GM21526 (cell line): ENCODE results near the gene H2BK1.
A peak's percentile ranks its signal among the peaks of the same experiment; 100 is the strongest.

ENCODE experiments used
- ATAC-seq: cut with Tn5 transposase; IDR thresholded peaks from one replicate; pipeline ENCODE4 v1.9.1; 2021; ENCODE audit warnings: moderate library complexity; ENCODE audit not compliant: unreplicated experiment, low FRiP score

H2BK1 gene

GRCh38 chr7:151179946-151180345 lies 30.3 kb downstream of the H2BK1 start:
- no peak for ATAC-seq

DNA sequence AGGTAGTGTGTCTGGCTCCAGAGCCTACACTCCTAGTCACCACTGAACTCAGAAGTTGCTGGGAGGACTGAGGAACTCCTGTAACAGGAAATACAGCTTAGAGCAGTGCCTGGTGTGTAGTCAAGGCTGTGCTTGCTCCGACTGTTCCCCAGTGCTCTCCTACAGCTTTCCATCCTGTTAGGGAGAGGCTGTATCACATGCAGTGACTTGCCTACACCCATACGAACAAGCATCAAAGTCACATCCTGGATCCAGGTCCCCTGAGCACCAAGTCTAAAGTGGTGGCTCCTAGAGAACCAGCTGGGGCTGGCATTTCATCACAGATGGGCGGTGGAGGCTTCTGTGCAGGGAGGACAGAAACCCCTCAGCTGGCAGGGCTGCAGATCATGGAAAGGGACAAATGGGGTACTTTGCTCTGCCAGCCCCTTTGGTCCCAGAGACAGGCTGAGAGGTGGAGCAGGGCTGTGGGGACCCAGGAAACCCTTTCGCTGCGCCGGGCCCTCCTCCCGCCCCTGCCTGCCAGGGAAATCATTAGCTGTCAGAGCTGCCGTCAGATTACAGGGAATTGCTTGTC lies 30.9 kb downstream of the H2BK1 start:
- ATAC-seq = no peak

DNA sequence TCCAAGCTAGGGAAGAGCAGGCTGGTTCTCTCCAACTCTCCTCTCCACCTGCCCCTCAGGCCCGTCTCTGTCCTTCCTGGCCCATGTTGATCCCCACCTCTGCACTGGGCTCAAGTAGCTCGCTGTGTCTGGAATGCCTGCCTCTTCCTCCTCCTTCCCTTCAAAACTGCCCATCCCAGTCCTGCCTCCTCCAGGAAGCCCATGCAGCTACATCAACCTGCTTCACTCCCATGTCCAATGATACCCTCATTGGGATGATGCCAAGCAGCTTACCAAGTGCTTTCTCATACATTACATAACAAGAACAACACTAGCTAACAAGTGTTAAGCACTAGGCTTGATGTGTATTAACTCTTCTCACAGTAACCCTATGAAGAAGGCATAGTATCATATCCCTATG lies 31.5 kb downstream of the H2BK1 start:
- ATAC-seq = no peak

GRCh38 chr7:151178236-151178635 lies 32.1 kb downstream of the H2BK1 start:
- ATAC-seq = no peak

GRCh38 chr7:151177310-151177709 lies 33.0 kb downstream of the H2BK1 start:
- ATAC-seq = no peak

- no peak for ATAC-seq
Measured at GRCh38 chr7:151176401-151176800, 33.9 kb downstream of the H2BK1 start.

GRCh38 chr7:151175793-151176311 lies 34.4 kb downstream of the H2BK1 start:
- no peak for ATAC-seq

DNA sequence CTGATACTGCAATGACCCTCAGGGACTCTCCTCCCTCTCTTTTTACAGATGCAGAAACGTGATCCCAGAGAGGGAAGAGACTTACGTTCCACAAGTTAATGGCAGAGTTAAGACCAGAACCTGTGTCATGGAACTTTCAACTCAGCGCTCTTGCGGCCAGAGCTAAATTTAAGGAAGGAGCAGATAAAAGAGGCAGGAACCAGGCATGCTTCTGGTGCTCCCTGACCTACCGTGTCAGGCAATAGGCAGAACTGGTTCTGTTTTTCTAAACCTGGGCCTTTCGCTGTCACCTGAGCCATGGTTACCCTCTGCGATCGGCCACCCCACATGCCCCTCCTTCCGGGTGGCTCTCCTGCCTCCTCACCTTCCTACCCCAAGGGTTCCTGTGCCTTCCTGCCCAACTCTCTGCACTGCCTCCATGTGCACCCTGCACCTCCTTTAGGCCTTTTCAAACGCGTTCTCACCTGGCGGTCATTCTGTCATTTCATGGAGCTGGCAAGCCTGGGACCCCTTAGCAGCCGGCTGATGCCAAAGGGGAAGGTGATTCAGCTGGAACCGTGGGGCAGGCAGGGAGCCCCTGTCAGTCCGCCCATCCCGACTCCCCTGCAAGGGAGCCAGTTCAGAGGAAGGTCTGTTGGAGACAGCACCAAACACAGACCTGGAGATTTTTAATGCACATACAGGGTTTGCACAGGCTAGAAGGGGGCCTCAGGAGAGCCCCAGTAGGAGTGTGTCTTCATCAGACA lies 35.1 kb downstream of the H2BK1 start:
- ATAC-seq = no peak

- no peak for ATAC-seq
Measured at GRCh38 chr7:151174246-151175046, 35.8 kb downstream of the H2BK1 start.

DNA sequence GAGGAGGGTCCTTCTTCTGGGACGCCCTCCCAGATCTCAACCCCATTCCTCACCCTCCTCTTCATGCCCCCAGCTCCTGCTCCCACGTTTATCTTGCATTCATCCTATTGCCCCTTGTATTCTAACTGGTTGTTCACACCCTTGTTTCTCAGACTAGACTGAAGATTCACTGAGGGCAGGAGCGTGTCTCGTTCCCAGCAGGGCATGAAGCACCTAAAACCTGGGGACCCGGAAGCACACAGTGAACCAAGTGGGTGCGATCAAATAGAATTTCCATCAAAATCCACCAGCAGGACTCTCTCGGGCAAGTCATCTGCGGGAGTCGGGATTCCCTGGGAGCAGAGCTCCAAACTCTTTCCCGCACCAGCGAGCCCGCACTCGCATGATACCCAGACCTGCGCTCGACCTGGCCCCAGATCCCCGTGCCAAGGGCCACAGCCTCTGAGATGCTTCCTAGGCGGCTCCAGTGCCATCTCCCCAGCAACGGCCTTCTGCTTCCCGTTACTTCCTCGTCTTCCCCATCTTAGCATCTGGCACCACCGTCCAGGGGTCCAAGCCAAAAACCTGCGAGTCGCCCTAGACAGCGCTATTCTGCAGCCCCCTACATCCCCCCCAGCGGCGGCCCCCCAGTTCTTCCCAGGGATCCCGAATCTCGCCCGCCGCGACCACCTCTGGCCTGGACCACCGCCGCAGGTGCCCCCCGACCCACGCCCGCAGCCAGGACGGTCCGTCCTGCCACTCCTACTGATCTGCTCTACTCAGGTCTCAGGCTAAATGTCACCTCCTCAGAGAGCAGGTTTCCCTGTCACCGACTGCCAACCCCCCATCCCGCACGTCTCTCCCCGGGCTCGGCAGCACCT lies 36.7 kb downstream of the H2BK1 start:
- no peak for ATAC-seq

- ATAC-seq = no peak
Measured at GRCh38 chr7:151172273-151173141, 37.8 kb downstream of the H2BK1 start.

- ATAC-seq = no peak
Measured at GRCh38 chr7:151168787-151169162, 41.5 kb downstream of the H2BK1 start.

- peak; percentile 47 for ATAC-seq
Measured at GRCh38 chr7:151168003-151168786, 42.1 kb downstream of the H2BK1 start.

DNA sequence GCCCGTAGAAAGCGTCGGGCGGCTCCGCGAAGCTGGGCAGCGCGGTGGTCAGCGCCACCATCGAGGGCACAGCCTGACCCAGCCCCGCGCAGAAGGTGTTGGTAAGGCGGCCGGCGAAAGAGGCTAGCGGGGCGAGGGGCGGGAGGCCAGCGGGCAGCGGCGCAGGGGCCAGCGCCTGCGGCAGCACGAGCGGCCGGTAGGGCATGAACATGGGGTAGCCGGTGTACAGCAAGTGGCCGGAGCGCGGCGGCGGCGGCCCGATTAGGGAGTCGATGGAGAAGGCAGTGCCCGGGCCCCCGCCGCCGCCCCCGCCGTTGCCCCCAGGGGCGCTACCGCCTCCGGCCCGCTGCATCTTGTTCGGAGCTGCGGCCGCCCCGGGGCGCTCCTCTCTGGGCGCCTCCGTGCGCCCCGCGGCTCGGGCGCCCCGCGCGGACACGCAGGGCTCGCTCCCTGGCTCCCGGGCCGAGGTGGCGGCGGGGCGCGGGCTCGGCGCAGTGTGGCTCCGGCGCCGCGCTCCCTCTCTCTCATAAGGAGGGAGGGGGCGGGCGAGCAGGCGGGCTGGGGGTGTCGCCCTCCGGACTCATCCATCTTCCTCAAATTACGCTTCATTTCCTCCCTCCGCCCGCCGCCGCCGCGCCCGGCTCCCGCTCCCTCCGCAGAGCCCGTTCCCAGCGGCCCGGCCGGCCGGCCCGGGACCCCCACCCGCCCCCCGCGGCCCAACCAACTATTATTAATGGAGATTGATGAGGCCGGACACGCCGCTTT lies 42.9 kb downstream of the H2BK1 start, which contains the start of gene GBX1:
Gene GBX1 (minus strand): TSS at position 498 of the 765 bp plus-strand sequence. CDS start 146 bp downstream, at position 352.
- no peak for ATAC-seq

GRCh38 chr7:151166629-151167196 lies 43.6 kb downstream of the H2BK1 start:
- no peak for ATAC-seq

DNA sequence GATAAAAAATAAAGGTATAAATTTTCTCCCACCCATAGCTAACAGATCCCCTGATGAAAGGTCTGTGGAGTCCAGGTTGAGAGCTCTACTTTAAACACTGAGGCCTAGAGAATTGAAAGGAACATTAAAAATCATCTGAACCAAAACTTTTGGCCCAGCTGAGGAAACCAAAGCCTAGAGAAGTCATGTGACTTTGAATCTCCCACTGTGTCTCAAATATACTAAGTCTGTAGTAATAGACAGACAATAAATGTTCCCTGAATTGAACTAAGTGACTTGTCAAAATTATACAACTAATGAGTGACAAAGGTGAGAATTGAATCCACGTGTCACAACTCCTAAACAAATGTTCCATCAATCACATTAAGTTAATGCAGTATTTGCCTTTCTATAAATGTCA lies 48.5 kb downstream of the H2BK1 start:
- ATAC-seq = no peak
